Activated CD8-positive, alpha-beta memory T cell treated with anti-CD3 and anti-CD28 coated beads for 36 hours (primary cell): ENCODE results near the gene MAPK8. TPM values are rescaled to one million over a fixed set of nuclear protein-coding genes. Genes with fewer than 3 reads are reported as not detected.

ENCODE experiments used
- CTCF ChIA-PET: fragments of 350-600 bp; sonication (Branson Sonifier 250); formaldehyde crosslinking; loops from one replicate; lab custom pipeline; 2021; ENCODE audit warnings: antibody characterized with exemption; lab: Charles Lee
- POLR2A ChIA-PET: fragments of 350-600 bp; sonication (Branson Sonifier 250); formaldehyde crosslinking; loops from one replicate; lab custom pipeline; 2021; ENCODE audit warnings: antibody characterized with exemption; lab: Charles Lee
- total RNA-seq, 2 experiments: library from RNA; stranded (reverse); gene quantifications; one replicate each; pipeline ENCODE4 v1.2.3, GENCODE V29; 2021

Gene MAPK8
- total RNA-seq, 2 experiments from 2014 or later, result 46.0 to 48.0 TPM

DNA sequence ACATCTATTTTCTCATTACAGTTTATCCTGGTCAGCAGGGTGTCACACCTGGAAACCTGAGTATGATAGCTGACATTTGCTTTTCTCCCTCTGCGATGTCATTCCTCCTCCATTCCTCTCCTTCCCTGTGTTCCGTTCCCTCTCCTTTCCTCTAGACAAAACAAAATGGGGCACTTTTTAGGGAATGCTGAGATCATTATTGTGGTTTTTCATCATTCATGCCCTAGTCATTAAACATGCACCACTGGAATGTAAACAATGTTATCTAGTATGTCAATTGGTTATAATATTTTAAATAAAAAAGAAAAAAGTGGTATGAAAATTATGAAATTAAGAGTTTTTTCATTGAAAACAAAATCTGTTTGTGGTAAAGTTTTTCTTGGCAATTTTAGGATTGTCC lies 132.6 kb downstream of the MAPK8 start:
- ChIA-PET CTCF (no interaction called here), POLR2A (no interaction called here)

DNA sequence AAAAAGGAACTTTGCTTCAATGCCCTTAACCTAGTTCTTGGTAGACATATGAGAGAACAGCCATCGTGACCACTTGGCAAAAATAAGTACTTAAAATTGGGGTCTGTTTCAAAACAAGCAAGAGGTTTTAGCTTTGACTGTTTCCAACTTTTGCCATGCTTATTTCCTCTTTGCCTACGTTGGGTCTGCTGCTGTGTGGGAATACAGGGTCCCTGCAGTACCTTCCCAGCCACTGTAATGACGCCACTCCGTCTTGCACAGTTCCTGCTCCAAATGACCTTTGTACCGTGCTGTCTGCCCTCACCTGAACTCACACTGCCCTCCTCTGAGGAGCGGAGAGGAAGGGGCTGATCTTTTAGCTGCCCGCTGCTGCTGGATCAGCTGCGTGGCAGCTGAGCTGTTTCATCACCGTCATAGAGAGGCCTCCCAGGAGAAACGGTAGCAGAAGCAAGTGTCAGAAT lies 133.1 kb downstream of the MAPK8 start:
- ChIA-PET CTCF (no interaction called here), POLR2A (no interaction called here)

DNA sequence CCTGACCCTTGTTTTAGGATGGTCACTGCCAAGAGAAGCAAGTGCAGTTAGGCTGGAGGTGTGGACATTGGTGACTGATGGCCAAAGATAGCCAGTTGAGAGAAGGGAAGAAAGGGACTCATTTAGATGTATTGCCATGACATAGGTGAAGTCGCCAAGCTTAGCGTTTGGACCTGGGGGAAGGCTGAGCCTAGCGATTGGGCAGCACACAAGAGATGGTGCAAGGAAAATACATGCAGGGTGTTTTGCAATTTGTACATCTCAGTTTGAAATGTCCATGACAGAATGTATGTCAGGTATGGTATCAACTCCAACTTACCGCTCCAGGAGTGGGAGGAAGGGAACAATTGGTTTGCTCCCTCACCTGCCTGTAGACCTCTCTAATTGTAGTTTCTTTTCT lies 134.3 kb downstream of the MAPK8 start:
- ChIA-PET POLR2A (no interaction called here), CTCF (no interaction called here)

DNA sequence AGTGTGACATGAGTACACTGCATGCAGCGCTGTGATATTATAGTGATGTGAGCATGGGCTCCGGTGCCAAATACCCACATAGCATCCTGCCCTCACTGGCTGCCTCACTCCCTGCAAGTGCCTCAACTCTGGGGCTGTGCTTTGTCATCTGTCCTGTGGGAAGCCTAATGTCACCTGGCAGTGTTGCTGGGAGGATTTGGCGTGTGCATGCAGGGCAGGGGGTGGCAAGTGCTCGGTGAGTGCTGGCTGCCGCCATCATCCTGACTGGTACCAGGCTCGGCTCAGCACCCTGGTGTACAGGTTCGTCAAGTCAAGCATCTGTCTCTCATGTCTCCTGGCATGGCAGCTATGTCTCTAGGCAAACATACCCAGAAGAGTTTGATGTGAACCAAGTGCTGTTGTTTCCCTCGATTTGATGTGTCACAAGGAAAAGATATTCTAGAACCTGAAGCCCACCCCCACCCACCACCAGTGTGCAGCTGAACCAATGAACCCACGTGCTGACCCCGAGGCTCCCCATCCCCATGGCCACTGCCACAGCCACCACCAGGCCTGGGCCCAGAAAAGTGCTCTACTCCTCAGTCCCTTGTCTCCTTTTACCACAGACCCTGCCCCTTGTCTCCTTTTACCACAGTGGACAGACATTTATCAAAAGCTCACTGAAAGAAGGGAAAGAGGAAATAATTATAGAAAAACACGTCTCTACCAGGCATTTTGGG lies 135.8 kb downstream of the MAPK8 start:
- POLR2A ChIA-PET, result no interaction called here

DNA sequence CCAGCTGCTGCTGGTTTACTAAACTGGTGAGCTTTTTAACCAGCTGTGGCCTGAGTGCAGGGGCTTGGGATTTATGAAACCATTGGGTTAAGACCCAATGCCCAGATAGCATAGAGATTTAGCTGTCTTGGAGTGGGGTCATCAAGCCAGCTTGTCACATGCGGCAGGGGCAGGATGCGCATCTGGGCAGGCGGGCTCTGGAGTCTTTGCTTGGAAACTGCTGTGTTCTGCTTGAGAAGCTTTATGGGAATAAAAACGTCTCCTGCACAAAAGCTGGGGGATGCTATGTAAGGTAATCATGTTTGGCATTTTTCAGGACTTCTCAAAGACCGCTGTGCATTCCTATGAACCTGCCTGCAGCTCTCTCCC lies 136.3 kb downstream of the MAPK8 start:
- CTCF ChIA-PET, result no interaction called here
- POLR2A ChIA-PET, result no interaction called here

More for the DNA sequence above, 135.8 kb downstream of the MAPK8 start:
- CTCF ChIA-PET, result no interaction called here

DNA sequence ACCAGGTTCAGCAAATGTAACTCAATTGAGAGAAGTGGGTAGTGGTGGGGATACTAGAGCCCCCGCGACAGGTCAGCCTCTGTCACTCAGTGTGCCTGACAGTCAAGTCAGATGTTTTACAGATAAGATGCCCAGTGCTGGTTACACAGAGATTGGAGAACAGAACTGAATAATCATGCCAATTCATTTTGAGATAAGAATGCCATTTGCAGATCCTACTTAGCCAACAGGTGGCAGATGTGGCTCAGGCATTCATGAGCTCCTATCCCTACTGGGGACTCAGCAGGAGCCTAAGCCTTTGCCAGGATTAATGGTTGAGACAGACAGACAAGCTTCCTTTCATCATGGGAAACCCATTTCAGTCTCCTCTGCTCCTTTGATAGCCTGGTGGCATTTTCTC lies 137.8 kb downstream of the MAPK8 start:
- POLR2A ChIA-PET, result no interaction called here
- CTCF ChIA-PET, result no interaction called here

DNA sequence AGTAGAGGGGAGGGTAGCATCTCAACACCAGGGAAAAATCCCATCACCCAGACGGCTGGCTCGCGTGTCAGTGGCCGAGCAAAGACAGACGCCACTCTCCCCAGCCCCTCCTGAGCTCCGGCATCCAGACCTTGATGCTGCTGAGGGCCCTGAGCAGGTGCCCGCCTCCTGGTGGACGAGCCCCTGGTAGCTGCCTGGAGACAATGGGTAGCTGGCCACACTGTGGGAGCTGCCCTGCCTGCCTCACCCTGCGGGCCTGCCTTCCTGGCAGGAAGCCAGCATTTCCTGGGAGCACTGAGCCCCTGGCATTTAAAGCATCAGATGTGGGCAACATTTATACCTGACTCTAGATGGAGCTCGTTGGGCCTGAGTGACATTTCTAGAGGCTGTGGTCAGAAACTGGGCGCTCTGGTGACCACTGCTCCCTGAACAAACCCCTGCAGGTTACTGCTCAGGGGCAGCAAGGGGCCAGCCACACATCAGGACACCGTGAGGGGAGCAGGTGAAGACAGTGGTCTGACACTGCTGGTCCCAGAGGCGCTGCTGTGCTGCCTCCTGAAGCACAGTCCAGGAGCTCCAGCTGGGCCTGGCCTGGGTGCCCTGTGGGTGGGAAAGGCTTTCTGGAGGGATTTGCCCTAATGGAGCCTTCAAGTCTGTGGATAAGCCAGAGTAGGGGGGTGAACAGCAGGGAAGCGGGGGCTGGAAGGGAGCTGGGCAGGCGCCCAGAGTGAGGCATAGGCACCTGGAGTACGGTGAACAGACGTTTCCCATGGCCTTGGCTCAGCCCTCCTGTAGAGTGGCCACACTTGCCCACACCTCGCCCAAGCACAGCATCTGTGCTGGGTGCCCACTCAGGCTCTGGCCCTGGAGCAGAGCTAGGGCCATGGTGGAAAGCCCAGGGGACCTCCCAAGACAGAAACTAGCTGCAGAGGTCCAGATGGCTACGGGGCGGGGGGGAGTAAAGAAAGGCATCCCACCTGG lies 138.7 kb downstream of the MAPK8 start:
- ChIA-PET POLR2A (no interaction called here), CTCF (no interaction called here)

DNA sequence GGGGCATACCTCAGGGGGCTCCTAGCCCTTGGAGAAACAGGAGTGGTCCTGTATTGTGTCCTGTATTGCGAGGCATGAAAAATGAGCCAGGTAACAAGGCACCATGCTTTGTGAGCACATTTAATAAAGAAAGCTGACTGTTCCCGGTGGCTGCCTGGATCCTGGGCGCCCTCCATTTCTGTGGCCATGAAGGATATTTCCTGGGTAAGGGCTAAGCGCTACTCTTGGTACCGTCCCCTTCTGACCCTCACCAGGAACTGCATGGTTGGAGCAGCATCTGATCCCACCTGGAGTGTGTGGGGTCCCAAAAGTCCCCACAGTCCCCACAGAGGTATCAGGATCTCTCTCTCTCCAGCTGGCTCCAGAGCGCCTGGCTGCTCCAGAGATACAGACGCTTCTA lies 139.5 kb downstream of the MAPK8 start:
- ChIA-PET CTCF (no interaction called here), POLR2A (no interaction called here)

DNA sequence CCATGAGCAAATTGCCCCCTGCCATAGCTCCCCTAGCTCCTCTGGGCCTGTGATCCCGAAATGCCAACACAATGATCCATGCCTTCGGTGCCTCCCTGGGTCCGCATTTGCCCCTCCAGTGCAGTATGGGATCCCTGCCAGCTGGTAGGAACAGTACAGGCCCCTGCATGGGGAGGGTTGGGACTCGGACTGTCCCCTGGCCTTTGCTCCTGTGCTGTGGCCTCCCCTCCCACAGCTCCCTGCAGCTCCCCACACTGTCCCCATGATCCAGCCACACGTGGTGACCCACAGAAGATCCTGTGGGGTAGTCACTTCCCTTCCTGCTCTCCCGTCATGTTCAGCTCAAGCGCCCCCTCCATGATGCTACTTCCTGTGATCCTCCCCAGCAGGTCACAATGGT lies 140.3 kb downstream of the MAPK8 start:
- POLR2A ChIA-PET, result no interaction called here
- CTCF ChIA-PET, result no interaction called here

DNA sequence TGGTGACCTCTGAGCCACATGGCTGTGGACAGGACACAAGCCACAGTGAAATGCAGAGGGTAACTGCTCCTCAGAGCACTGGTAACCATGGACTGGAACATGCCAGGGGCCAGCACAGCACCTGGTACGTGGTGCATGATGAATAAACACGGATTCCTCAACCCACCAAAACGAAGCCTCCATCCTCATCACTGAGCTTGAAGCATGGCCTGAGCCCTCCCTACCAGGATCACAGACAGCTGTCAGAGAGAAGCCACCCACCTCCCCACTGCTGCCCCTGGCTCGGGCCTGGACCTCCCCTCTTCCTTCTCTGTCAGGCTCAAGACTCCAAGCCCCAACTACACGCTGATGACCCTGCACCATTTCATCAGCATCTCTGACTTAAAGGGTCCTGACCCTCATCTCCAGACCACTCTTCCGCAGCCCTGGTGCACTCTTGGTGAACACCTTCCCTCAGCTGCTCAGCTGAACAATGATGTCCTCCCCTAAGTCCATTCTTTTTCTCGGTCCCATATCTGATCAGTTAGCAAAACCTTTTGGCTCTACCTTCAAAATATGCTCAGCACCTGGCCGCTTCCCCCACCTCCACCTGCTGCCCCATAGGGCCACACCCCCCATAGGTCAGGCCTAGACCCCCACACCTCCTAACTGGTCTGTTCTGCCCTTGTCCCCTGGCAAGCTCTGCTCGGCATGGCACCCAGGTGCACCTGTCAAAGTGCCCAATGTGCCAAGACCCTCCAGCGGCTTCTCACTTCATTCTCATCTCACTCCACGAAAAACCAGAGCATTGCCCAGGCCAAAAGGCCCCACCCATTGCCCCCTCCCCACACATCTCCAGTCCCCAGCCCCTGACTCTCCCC lies 141.1 kb downstream of the MAPK8 start:
- POLR2A ChIA-PET, result no interaction called here

DNA sequence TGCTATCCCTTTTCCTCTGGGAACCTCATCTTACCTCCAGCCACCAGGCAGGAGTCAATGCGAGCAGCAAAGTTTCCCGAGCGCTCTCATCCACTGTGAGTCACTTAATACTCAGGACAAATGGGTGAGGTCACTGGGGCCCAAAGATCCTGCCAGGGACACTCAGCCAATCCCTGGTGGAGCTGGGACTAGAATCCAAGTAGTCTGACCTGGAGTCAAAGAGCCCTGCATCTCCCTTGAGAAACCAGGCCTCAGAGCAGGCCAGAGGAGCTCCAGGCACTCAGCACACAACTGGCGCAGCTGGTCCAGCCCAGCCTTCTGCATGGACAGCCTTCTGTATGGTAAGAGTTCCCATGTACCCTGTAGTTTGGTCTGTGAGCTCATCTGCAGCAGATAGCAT lies 142.3 kb downstream of the MAPK8 start:
- ChIA-PET POLR2A (no interaction called here), CTCF (no interaction called here)

More for the DNA sequence above, 141.1 kb downstream of the MAPK8 start:
- CTCF ChIA-PET, result no interaction called here

DNA sequence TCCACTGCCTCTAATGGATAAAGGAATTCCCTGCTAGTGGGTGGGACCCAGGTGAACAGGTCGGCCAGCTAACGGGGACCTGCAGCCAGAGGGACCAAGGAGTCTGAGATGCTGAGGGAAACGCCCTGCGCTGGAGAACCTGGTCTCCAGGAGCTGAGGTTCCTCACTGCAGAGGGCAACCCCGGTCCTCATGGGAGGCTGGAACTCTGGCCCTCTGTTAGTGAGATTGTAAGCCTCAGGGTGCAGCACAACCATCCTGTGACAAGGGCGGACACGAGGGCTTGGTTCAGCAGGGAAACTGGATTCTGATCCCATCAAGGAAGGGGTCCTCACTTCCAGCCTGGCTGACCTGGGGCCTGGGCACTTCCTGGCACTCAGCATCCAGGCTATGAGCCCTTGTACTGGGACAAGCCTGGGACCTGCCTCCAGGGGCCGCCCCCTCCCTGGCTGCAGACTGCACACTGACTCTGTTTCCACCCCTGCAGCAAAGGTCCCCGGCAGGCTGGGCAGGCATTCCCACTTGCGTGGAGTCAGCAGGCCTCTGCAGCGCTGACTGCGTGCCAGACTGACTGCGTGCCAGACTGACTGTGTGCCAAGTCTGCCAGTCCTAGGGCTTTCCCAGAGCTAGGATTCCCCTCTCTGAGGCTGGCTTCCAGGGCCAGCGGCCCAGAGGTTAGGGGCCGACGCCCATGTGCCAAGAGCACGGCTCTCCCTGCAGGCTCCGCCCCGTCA lies 143.2 kb downstream of the MAPK8 start:
- ChIA-PET POLR2A (no interaction called here), CTCF (no interaction called here)

DNA sequence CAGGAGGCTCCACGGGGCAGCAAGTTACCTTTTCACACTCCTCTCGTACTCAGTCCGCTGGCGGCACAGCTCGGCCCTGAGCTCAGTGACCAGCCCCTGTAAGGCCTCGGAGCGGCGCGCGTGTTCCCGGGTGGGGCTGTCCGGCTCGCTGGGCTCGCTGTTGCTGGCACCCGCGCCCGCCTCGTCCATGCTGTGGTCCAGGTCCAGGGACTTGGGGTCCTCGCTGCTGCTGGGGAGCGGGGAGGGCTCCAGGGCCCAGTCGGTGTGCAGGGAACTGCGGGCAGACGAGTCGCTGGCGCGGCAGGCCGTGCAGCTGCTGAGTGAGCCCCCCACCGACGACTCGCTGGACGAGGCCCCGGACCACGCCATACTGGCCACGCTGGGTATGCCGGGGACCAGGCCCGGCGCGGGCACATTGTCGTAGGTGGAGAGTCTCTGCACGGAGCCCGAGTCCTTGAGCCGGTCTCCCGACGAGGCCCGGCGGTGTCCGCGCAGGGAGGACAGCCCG lies 143.8 kb downstream of the MAPK8 start:
- ChIA-PET CTCF (no interaction called here), POLR2A (no interaction called here)

DNA sequence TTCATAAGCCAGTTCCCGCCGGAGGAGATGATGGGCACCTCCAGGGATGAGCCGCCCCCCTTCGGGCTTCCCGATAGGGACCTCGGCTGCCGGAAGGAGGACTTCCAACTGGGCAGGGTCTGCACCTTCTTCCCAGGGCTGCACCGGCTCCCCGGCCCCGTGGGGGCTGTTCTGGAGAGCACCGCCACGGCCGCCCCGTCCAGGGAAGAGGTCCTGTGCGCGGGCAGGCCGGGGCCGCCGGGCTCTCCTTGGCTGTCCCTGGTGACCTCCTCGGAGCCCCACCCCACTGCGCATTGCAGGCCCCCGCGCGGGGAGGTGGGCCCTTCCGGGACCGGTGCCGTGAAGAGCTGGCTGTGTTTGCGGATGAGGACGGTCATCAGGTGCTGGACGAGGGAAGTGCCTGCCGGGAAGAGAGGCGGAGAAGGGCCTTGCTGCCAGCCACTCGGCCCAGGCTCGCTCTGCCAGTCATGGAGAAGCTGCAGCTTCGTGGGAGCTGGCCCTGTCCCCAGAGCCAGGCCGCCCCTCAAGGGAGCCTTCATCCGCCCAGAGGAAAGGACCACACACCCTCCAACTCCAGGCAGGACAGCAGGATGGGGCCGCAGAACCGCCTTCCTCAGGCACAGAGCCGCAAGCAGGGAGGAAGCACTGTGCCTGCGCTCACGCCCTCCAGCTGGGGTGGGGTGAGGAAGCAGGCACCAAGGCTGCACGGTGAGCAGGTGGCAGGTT lies 144.4 kb downstream of the MAPK8 start:
- CTCF ChIA-PET, result no interaction called here
- POLR2A ChIA-PET, result no interaction called here

DNA sequence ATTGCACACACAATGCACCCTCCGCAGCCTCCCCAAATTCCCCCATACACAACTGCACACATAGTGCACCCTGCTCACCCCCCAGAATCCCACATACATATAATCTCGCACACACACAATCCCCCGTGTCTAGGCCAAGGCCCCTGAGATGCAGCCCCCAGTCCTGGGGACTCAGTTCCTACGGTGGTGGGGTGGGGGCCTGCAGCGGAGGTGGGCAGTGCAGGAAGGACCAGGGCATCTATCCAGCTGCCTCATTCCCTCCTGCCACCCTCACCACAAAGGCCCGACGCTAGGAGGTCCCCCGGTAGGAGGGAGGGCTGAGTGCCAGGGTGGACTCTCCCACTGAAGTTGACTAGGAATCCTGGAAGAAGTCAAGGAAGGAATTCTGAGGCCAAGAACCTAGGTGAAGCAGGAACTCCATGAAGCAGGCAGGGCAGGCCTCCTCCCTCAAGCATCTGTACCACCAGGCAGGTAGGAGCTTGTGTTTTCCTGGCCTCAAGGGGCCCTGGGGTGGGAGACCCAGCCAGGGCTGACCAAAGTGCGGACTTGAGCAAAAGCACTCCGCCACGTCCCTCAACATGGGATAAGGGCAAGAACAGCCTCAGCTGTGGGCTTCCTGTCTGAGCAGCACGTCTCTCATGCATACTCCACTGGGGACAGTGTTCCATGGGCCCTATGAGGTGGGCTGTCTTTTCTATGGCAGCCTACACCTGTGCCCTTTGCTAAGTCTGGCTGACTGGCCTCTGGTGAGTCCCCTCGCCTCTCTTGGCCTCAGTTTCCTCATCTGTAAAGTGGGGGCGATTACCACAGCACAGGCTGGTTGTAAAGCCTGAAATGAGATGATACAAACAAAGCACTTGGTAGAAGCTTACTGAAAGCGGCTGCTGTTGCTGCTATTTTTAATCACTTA lies 145.7 kb downstream of the MAPK8 start:
- ChIA-PET CTCF (no interaction called here), POLR2A (no interaction called here)

DNA sequence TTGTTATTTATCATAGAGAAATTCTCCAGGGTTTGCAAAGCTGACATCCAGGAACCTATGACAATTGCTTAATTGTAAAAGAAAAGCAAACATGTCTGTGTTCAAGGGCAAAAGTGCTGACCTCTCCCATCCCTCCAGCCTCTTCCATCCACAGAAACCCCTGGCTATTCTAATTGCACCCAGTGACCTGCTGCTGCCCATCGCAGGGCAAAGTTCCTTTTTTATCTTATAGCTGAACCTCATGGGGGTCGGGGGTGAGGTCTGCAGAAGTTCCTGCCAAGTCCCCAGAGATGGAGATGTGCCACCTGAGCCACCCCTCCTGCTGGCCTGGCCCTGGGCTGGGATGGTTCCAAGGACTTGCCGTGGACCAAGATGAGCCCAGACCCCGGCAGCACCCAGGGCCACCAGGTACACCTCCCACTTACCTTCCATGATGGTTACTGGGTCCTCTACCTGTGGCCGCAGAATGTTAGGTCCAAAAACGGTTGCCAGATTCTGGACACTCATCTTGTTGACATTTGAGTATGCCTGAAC lies 146.5 kb downstream of the MAPK8 start:
- ChIA-PET POLR2A (no interaction called here), CTCF (no interaction called here)
